GM19397 (cell line): ENCODE results near the gene UHMK1.

ENCODE experiments used
- ATAC-seq: cut with Tn5 transposase; IDR thresholded peaks from one replicate; pipeline ENCODE4 v1.9.1; 2021; ENCODE audit warnings: mild to moderate bottlenecking, moderate library complexity; ENCODE audit not compliant: unreplicated experiment

UHMK1 gene

DNA sequence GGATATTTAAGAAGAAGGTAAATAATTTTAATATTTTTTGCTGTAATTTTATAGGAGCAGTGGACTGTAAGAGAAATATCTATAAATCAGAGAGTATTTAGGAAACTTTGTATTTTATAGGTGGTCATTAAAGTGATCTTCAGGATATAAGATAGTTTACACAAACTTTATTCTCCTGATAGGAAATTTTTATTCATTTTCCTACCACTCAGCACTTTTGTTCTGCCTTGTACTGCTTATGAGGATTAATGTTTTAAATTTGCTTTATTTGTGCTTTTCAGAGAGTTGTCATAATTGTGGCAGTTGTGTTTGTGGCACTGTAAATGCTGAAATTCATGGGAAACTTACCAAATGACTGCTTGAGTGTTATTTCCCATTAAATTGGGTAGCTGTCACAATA lies 29.7 kb downstream of the UHMK1 start:
- no peak for ATAC-seq

GRCh38 chr1:162530307-162530987 lies 32.8 kb downstream of the UHMK1 start:
- ATAC-seq, result peak; percentile 92

GRCh38 chr1:162530988-162531319 lies 33.3 kb downstream of the UHMK1 start:
- ATAC-seq, result no peak

- ATAC-seq, result no peak
Observed at GRCh38 chr1:162535501-162535900, 37.9 kb downstream of the UHMK1 start.

DNA sequence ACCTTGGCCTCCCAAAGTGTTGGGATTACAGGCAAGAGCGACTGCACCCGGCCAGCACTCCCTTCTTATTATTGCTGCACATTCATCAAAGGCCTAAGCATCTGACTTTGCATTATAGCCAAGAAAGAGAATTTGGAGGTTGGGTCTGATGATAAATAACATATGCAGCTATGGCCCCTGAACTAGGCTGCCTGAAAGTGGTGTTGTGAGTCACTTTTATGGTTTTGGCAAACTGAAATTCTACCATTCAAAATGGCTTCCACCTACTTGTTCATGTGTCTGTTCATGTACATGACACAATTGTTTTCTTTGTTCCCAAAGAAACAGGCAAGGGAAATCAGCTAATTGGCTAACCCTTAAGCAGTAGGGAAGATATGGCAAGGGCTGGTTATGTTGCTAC lies 38.9 kb downstream of the UHMK1 start:
- no peak for ATAC-seq

DNA sequence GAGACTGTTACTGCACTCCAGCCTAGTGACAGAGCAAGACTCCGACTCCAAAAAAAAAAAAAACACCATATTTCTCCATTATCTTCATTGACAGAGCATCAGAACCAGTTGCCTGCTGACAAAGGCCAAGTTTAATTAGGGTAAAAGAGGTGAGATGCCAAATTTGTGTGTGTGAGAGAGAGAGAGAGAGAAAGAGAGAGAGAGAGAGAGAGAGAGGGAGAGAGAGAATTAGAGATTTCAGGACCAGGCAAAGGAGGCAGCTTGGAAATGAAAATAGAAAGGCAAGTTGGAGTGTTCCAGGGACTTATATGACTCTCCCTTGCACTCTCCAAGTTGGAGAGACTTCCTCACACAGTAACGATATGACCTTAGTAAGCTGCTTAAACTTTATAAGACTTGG lies 39.6 kb downstream of the UHMK1 start:
- ATAC-seq, result no peak

GRCh38 chr1:162538815-162539431 lies 41.3 kb downstream of the UHMK1 start:
- no peak for ATAC-seq

DNA sequence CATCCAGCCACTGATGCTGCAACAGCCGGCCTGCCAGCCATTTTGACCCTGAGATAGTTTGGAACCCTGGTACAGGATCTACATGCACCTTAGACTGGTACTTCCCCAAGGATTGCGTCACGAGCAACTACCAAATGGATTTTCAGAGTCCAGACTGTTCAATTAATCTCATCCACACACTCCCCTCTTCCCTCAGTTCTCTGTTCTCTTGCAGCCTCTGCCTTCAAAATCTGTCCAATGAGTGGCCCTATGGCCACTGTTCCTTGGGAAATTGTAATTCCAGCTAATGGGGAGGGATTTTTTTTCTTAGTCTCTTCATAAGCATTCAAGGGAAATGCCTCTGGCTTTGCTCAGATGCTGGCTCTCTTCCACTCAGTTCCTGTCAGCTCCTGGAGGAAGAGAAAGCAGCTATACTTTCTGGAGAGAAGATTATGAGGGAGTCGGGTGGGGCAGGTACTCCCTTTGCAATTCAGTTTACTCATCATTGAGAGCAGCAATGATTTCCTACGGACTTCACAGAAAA lies 44.1 kb downstream of the UHMK1 start:
- ATAC-seq, result no peak

GRCh38 chr1:162543228-162543627 lies 45.6 kb downstream of the UHMK1 start:
- ATAC-seq, result no peak

- ATAC-seq, result no peak
Observed at GRCh38 chr1:162548170-162548569, 50.6 kb downstream of the UHMK1 start.

- no peak for ATAC-seq
Observed at GRCh38 chr1:162549001-162549400, 51.4 kb downstream of the UHMK1 start.

DNA sequence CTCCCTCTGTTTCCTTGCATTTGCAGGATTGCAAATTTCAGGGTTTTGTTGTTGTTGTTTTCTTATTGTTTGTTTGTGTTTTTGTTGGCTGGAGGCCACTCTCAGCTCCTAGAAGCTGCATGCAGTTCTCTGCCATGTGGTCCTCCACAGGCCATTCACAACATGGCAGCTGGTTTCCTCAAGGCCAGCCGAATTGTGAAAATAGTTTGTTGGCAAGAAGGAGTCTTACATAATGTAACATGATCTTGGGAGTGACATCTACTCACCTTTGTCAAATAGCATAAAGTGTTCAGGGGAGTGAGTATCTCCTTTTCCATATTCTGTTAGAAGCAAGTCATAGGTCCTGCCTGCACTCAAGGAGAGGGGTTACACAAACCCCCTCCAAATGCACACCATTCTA lies 53.3 kb downstream of the UHMK1 start:
- no peak for ATAC-seq

- ATAC-seq, result no peak
Observed at GRCh38 chr1:162551969-162552683, 54.5 kb downstream of the UHMK1 start.

DNA sequence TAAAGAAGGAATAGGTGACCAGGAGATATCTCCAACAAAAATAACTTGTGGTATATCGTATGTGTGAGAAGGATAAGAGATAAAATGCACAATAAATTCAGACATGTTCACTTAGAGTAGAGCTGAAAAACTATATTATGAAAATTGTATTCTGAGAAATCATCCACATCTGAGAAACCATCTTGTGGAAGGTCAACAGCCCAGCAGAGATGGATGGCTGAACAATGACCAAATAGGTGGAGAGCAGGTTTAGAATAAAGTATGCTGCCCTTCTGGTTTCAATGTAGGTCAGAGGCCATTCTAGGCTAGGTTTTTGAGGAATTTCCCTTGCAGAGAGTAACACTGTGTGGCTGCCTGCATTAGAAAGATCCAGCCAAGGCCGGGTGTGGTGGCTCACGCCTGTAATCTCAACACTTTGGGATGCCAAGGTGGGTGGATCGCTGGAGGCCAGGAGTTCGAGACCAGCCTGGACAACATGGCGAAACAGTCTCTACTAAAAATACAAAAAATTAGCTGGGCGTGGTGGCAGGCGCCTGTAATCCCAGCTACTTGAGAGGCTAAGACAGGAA lies 55.1 kb downstream of the UHMK1 start:
- no peak for ATAC-seq

DNA sequence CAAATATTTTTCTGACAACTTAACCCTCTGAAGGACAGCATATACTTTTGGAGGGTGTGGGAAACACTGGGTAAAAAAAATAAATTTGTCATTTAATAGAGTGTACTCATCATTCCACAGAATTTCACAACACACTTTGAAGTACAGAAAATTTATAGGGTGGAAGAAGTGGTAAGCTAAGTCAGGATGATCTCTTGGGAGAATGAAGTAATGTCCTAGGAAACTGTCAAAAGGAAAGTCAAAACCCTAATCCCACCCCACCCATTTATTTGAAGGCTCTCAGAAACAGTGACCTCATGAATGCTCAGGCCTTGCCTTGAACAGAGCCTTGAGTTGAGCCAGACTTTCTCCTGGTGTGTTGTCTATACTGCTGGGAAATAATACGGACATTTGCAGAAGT lies 56.6 kb downstream of the UHMK1 start:
- ATAC-seq, result no peak

DNA sequence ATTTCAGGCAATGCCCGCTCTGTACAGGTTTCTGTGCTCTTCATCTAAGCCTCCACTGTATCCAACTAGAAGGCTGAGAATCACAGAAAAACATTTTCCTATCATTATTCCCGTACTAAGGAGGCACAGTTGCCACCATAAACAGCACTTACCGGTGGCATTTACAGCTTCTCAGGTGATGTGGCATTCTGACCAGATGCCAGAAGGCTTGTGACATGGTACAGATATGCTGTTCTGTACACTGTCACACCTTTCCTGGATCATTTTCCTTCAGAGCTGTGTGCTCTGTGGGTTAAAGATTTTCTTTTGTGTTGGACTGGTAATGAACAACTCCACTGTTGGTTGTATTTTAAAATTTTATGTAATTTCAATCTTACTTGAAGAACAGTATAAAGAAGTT lies 59.9 kb downstream of the UHMK1 start:
- no peak for ATAC-seq

DNA sequence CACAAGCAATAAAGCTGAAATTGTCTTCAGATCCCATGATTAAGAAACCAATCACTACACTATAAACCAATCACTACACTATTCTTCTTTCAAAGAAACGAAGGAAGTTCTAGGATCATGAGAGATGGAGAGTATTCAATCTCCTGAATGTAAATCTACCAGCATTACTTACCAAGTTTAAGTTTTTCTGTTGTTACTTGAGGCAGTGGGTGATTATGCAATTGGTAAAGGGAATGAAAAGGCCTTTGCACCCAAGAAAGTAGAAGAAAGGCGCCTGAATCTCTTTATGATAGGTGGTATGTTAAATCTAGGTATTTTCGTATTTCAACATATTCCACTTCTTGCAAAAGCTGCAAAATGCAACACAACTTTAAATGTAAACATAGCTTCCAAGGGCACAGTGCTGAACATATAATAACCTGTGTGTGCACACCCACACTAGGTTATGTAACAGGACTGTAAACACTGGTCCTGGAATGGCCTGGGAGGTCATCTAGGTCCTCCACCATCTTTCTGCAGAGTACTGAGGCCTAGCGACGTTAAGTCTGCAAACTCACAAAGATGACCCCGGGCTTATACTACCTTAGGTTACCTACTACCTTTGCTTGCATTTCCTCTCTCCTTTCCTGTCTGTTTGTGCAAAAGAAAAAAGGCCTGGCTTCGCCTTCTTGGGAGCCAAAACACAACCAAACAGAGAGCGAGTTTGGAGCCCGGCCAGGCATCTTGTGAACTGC lies 62.9 kb downstream of the UHMK1 start:
- no peak for ATAC-seq

- peak; percentile 92 for ATAC-seq
Observed at GRCh38 chr1:162561037-162561615, 63.5 kb downstream of the UHMK1 start.

DNA sequence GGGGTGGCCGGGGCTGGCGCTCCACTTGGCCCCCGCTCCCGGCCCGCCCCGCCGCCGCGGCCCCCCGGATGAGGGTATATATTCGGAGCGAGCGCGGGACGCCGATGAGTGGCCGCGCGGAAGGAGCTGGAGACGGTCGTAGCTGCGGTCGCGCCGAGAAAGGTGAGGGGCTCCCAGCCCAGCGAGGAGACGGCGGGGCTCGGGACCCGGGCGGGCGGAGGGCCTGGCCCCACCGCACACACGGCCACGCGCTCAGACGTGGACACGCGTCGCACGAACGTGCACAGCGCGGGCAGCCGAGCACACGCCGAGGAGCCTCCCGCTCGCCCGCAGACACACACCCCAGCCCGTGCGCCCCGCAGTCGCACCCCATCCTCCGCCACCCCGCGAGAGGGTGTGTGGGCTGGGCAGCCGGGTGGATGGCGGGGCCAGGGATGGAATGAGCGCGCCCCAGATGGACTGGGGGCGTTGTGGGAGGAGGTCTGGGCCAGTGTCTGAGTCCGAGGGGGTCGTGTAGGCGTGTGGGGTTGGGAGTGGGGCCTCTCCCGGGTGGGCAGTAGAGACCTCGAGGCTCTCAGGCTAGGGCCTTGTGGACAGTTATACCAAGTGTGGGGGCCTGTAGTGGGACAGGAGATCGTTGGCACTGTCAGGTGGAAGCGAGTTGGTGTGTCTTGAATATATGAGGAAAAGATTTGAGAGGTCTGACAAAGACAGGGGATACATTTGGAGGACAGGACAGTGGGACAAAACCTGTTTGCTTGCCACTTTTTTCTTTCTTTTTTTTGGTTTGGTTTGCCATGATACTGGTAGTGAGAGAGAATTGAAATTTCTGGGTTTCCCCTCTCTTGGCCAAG lies 64.2 kb downstream of the UHMK1 start, which contains the start of gene UAP1:
TSS of gene UAP1 (plus strand) at position 107 of the 854 bp plus-strand sequence. CDS start 4,347 bp downstream, outside the sequence.
- ATAC-seq, result peak; percentile 38

DNA sequence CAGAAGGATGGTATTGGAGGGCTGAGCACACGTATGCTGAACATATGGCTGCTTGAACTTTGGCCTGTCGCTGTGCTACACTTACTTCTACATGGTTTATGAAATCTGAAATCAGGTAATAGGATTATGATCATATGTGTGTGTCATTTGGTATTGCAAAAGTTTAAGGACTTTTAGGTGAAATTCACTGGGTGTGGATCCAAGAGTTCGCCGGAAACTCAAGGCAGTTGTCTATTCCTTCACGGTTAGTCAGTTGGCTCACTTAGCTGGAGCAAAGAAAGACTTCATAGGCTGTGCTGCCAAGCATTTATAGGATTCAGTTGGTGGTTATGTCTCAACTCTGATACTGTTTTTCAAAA lies 64.8 kb downstream of the UHMK1 start:
- ATAC-seq, result no peak
